A673 (cell line): ENCODE measurements around the gene SLC12A1. TPM values are rescaled to one million over a fixed set of nuclear protein-coding genes. Genes with fewer than 3 reads are reported as not detected.
A peak's percentile ranks its signal among the peaks of the same experiment; 100 is the strongest.

Experiments used
- BruUV-seq: library from RNA; stranded (reverse); fragments of 400-500 nt; replicated peaks from 2 replicates; lab custom pipeline; 2021; lab: Mats Ljungman, UMichigan
- CTCF ChIA-PET: fragments of 300-600 bp; sonication (Branson Sonifier 250); formaldehyde crosslinking; loops from one replicate; lab custom pipeline; 2022; ENCODE audit warnings: antibody characterized with exemption; lab: Charles Lee
- POLR2A ChIA-PET: fragments of 300-600 bp; sonication (Branson Sonifier 250); formaldehyde crosslinking; loops from one replicate; lab custom pipeline; 2022; ENCODE audit warnings: antibody characterized with exemption; ENCODE audit not compliant: low non-redundant PET; lab: Charles Lee
- DNase-seq: peaks from one replicate; pipeline ENCODE4 v3.0.0-alpha.2; 2015; ENCODE audit warnings: low spot score
- H3K27ac ChIP-seq: fragments of 200-600 bp; sonication (generic); 2 replicates; pipeline ENCODE4 v1.5.1; 2016; ENCODE audit warnings: mixed run types, low read depth, mild to moderate bottlenecking, mixed read lengths, antibody characterized with exemption, low read length; ENCODE audit not compliant: poor library complexity, severe bottlenecking
- H3K27me3 ChIP-seq: fragments of 200-600 bp; sonication (generic); replicated peaks from 2 replicates; pipeline ENCODE4 v1.6.1; 2017; ENCODE audit warnings: mixed run types, low read depth, mild to moderate bottlenecking, mixed read lengths, antibody characterized with exemption, low read length; ENCODE audit not compliant: insufficient read depth, poor library complexity
- H3K36me3 ChIP-seq: fragments of 200-600 bp; sonication (generic); 2 replicates; pipeline ENCODE4 v1.6.1; 2016; ENCODE audit warnings: mixed run types, mild to moderate bottlenecking, mixed read lengths, antibody characterized with exemption, low read length; ENCODE audit not compliant: insufficient read depth, poor library complexity, severe bottlenecking
- H3K4me1 ChIP-seq: fragments of 200-600 bp; sonication (generic); 2 replicates; pipeline ENCODE4 v1.6.1; 2017; ENCODE audit warnings: mixed run types, mild to moderate bottlenecking, mixed read lengths, antibody characterized with exemption, low read length; ENCODE audit not compliant: insufficient read depth, poor library complexity, severe bottlenecking
- H3K4me3 ChIP-seq: fragments of 200-600 bp; sonication (generic); 2 replicates; pipeline ENCODE4 v1.5.1; 2016; ENCODE audit warnings: low read depth, mixed run types, mild to moderate bottlenecking, mixed read lengths, low read length; ENCODE audit not compliant: poor library complexity, severe bottlenecking
- H3K9me3 ChIP-seq: fragments of 200-600 bp; sonication (generic); 2 replicates; pipeline ENCODE4 v1.6.1; 2016; ENCODE audit warnings: mixed run types, low read depth, mild to moderate bottlenecking, mixed read lengths, antibody characterized with exemption, low read length; ENCODE audit not compliant: poor library complexity, severe bottlenecking
- EZH2 ChIP-seq: fragments of 200-600 bp; sonication (generic); IDR thresholded peaks from 2 replicates; pipeline ENCODE4 v1.6.1; 2017; ENCODE audit warnings: borderline replicate concordance, low read depth, mild to moderate bottlenecking, mixed read lengths, antibody characterized with exemption, low read length; ENCODE audit not compliant: poor library complexity, severe bottlenecking
- intact Hi-C: fragments of 100-400 bp; cut with micrococcal nuclease; formaldehyde crosslinking; loops from one replicate; pipeline ENCODE4 v1.10.0; 2022; ENCODE audit not compliant: unreplicated experiment
- total RNA-seq: library from RNA; stranded (reverse); gene quantifications from 2 replicates; pipeline ENCODE4 v1.2.3, GENCODE V29; 2021
- TF ChIP-seq, protein P1 (sequence below): fragments of 300-800, 200-600 bp; sonication (generic); conservative IDR thresholded peaks from 2 replicates; pipeline ENCODE4 v1.5.1; 2017; ENCODE audit warnings: low read depth, mild to moderate bottlenecking, antibody characterized with exemption, low read length, moderate library complexity, mixed read lengths

Gene SLC12A1
- total RNA-seq, 1 experiment from 2014 or later, result not detected

DNA sequence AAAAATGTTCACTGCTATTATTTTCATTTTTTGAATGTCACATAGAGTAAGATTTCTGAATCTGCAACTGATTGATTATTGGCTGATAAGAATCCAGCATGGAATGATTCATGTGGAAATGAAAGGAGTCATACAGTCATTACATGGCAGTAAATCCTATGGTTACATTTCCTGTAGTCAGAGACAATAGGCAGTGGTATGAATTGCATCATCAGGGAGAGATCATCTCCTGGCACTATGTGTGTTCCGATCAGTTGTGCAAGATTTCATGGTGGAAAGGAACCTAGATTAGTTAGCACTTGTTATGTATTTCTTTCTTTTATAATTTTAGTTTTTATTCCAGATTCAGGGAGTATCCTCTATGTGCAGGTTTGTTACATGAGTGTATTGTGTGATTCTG is 38.8 kb downstream of the SLC12A1 start:
- Histone ChIP-seq H3K9me3 (no peaks in the 10 kb centered on the region), H3K36me3 (no peaks in the 10 kb centered on the region), H3K4me3 (no peak overlapping the region), H3K27me3 (no peaks in the 10 kb centered on the region), H3K27ac (no peak overlapping the region), H3K4me1 (no peaks in the 10 kb centered on the region)
- ChIA-PET CTCF (no interaction called here), POLR2A (no interaction called here)
- TF ChIP-seq EZH2, result no peak
- TF ChIP-seq, protein P1, sequence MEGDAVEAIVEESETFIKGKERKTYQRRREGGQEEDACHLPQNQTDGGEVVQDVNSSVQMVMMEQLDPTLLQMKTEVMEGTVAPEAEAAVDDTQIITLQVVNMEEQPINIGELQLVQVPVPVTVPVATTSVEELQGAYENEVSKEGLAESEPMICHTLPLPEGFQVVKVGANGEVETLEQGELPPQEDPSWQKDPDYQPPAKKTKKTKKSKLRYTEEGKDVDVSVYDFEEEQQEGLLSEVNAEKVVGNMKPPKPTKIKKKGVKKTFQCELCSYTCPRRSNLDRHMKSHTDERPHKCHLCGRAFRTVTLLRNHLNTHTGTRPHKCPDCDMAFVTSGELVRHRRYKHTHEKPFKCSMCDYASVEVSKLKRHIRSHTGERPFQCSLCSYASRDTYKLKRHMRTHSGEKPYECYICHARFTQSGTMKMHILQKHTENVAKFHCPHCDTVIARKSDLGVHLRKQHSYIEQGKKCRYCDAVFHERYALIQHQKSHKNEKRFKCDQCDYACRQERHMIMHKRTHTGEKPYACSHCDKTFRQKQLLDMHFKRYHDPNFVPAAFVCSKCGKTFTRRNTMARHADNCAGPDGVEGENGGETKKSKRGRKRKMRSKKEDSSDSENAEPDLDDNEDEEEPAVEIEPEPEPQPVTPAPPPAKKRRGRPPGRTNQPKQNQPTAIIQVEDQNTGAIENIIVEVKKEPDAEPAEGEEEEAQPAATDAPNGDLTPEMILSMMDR, result no peak
- peak; percentile 75 for DNase-seq
- intact Hi-C loops, result no loop called here
- BruUV-seq, result no TSS peak

DNA sequence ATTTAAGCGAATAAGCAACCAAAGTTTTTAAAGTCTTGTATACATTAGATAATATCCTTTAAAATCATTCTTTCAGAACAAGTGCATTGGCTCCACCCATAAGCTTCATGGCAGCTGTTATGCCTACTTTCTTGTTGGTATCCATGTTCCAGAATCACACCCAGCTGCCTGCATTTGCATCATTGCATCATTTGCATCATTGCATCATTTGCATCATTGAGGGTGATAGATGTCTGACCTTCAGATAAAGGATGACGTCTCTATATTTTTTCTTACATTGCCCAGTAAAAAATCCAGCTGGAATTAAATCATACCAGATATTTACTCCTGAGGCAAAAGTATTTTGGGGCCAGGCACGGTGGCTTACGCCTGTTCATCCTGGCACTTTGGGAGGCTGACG is 42.3 kb downstream of the SLC12A1 start:
- no peak for DNase-seq
- intact Hi-C loops, result no loop called here
- H3K36me3 ChIP-seq, result no peaks in the 10 kb centered on the region
- H3K4me1 ChIP-seq, result no peaks in the 10 kb centered on the region
- H3K27me3 ChIP-seq, result no peaks in the 10 kb centered on the region
- CTCF ChIA-PET, result no interaction called here
- H3K27ac ChIP-seq, result no peak overlapping the region
- no peaks in the 10 kb centered on the region for H3K9me3 ChIP-seq
- POLR2A ChIA-PET, result no interaction called here
- no peak for TF ChIP-seq EZH2
- TF ChIP-seq, protein P1, result no peak
- no peak overlapping the region for H3K4me3 ChIP-seq
- BruUV-seq, result no TSS peak

DNA sequence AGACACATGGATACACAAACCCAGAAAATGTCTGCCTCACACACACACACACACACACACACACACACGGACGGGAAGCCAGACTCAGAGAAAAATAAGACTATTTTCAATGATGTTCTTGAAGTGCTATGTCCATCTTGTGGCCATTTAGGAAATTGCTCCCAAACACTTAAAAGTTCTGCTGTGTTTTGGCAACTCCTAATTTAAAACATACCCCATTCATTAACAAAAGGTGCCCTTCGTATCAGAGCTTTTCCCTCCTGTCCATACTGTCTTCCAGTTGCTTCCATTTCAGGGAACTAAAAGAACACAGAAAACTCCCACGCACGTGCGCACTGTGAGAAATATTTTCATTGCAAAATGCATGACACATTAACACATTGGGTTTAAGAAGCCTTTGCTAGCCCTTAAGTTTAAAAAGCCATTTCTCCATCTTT is 44.6 kb downstream of the SLC12A1 start:
- TF ChIP-seq, protein P1, result peak; percentile 76
- no peak for TF ChIP-seq EZH2
- Histone ChIP-seq H3K4me3 (no peak overlapping the region), H3K9me3 (no peaks in the 10 kb centered on the region), H3K36me3 (no peaks in the 10 kb centered on the region), H3K4me1 (no peaks in the 10 kb centered on the region), H3K27me3 (no peaks in the 10 kb centered on the region), H3K27ac (no peak overlapping the region)
- BruUV-seq, result no TSS peak
- peak; percentile 87 for DNase-seq
- ChIA-PET POLR2A (no interaction called here), CTCF (no interaction called here)
- intact Hi-C loops, result loop anchor here (1.0 to 10.0 kb wide), 3 partner anchors 137 to 1056 kb away; no protein-coding TSS in a partner anchor
